B cell (primary cell): ENCODE measurements around the gene INSC. TPM values are rescaled to one million over a fixed set of nuclear protein-coding genes. Genes with fewer than 3 reads are reported as not detected.

Experiments
- ATAC-seq: fragments of 200-7000 bp; cut with Tn5 transposase; one replicate; pipeline ENCODE4 v1.10.0; 2021; ENCODE audit warnings: low read depth, mild to moderate bottlenecking, moderate number of reproducible peaks, moderate library complexity
- CTCF ChIA-PET: fragments of 350-600 bp; sonication (Branson Sonifier 250); formaldehyde crosslinking; loops from one replicate; lab custom pipeline; 2021; ENCODE audit warnings: antibody characterized with exemption, inconsistent platforms; lab: Charles Lee
- POLR2A ChIA-PET: fragments of 350-600 bp; sonication (Branson Sonifier 250); formaldehyde crosslinking; loops from one replicate; lab custom pipeline; 2021; ENCODE audit warnings: antibody characterized with exemption; lab: Charles Lee
- DNase-seq: peaks from one replicate; pipeline ENCODE4 v3.0.0; 2013
- H2AFZ ChIP-seq: 2 replicates; pipeline ENCODE4 v1.6.1; 2012; ENCODE audit warnings: mild to moderate bottlenecking, low read depth, low read length; ENCODE audit not compliant: insufficient read depth, poor library complexity, severe bottlenecking
- H3K27ac ChIP-seq, 2 donors: 1 replicate in 1 of 2; 2 replicates in 1 of 2; pipeline ENCODE4 v1.5.1; 2012 to 2013; ENCODE audit warnings: low read length in 2 of 2, mild to moderate bottlenecking in 2 of 2, moderate library complexity in 1 of 2
- H3K27me3 ChIP-seq, 4 experiments: fragments of 200-600 bp in 1 of 4; sonication (generic) in 1 of 4; replicated peaks in 1 of 4; 1 replicate in 2 of 4; 2 replicates in 2 of 4; pipeline versions ENCODE4 v1.6.1 to v1.7.0; 2013 to 2016; ENCODE audit warnings: low read length in 3 of 4, mild to moderate bottlenecking in 2 of 4, mixed read lengths in 1 of 4, moderate library complexity in 1 of 4; ENCODE audit not compliant: insufficient read depth in 4 of 4, control insufficient read depth in 3 of 4; ENCODE audit errors: control extremely low read depth in 1 of 4
- H3K36me3 ChIP-seq, 2 experiments: replicated peaks in 1 of 2; 1 replicate in 1 of 2; 2 replicates in 1 of 2; pipeline versions ENCODE4 v1.6.1 to v1.7.1; 2013; ENCODE audit warnings: low read length in 1 of 2; ENCODE audit not compliant: insufficient read depth in 2 of 2, control insufficient read depth in 1 of 2; ENCODE audit errors: control extremely low read depth in 1 of 2, extremely low read depth in 1 of 2
- H3K4me1 ChIP-seq, 2 donors: fragments of 200-600 bp in 1 of 2; sonication (generic) in 1 of 2; 1 replicate in 1 of 2; 2 replicates in 1 of 2; pipeline versions ENCODE4 v1.5.1 to v1.6.1; 2013 to 2017; ENCODE audit warnings: low read length in 2 of 2; ENCODE audit not compliant: control insufficient read depth in 2 of 2, insufficient read depth in 2 of 2
- H3K4me2 ChIP-seq: replicated peaks from 2 replicates; pipeline ENCODE3; 2012; ENCODE audit warnings: mild to moderate bottlenecking, low read depth, low read length; ENCODE audit not compliant: poor library complexity, severe bottlenecking
- H3K4me3 ChIP-seq, 5 experiments: fragments of 200-600 bp in 1 of 5; sonication (generic) in 1 of 5; 1 replicate in 3 of 5; 2 replicates in 2 of 5; pipeline versions ENCODE4 v1.5.1 to v1.7.0; 2011 to 2016; ENCODE audit warnings: low read length in 4 of 5, mild to moderate bottlenecking in 4 of 5, low read depth in 2 of 5, control low read depth in 1 of 5, moderate library complexity in 1 of 5; ENCODE audit not compliant: insufficient read depth in 1 of 5; ENCODE audit errors: control extremely low read depth in 1 of 5, extremely low read depth in 1 of 5
- H3K79me2 ChIP-seq: fragments of 200-600 bp; sonication (generic); one replicate; pipeline ENCODE4 v1.6.0; 2016; ENCODE audit warnings: low read length; ENCODE audit not compliant: control insufficient read depth, insufficient read depth
- H3K9ac ChIP-seq: fragments of 200-600 bp; sonication (generic); 2 replicates; pipeline ENCODE4 v1.6.1; 2017; ENCODE audit warnings: mild to moderate bottlenecking, low read length, moderate library complexity
- H3K9me3 ChIP-seq, 3 donors: one replicate each; pipeline versions ENCODE4 v1.6.1 to v1.7.1; 2013; ENCODE audit warnings: low read length in 2 of 3; ENCODE audit not compliant: control insufficient read depth in 2 of 3, insufficient read depth in 1 of 3; ENCODE audit errors: control extremely low read depth in 1 of 3
- H4K20me1 ChIP-seq: 2 replicates; pipeline ENCODE4 v1.6.0; 2012; ENCODE audit warnings: mild to moderate bottlenecking, low read length; ENCODE audit not compliant: insufficient read depth, control insufficient read depth, poor library complexity, severe bottlenecking
- H3K27ac Mint-ChIP-seq: one replicate; pipeline ENCODE4 v1.8.0; 2021; ENCODE audit warnings: mixed read lengths
- H3K27me3 Mint-ChIP-seq: one replicate; pipeline ENCODE4 v1.8.0; 2021; ENCODE audit warnings: mixed read lengths
- H3K4me1 Mint-ChIP-seq: one replicate; pipeline ENCODE4 v1.8.0; 2021; ENCODE audit warnings: mixed read lengths
- H3K4me3 Mint-ChIP-seq: one replicate; pipeline ENCODE4 v1.8.0; 2021; ENCODE audit warnings: mixed read lengths
- H3K9me3 Mint-ChIP-seq: one replicate; pipeline ENCODE4 v1.8.0; 2022; ENCODE audit warnings: mixed read lengths; ENCODE audit not compliant: insufficient read depth
- CTCF ChIP-seq: fragments of 200-600 bp; IDR thresholded peaks from one replicate; pipeline ENCODE4 v1.8.0; 2022; ENCODE audit warnings: antibody characterized with exemption, mild to moderate bottlenecking
- EZH2 ChIP-seq: IDR thresholded peaks from 2 replicates; pipeline ENCODE4 v1.6.1; 2012; ENCODE audit warnings: borderline replicate concordance, low read depth, mild to moderate bottlenecking, moderate library complexity, low read length; ENCODE audit not compliant: insufficient read depth, poor library complexity, severe bottlenecking
- WGBS: methylation state at CpG from one replicate; pipeline ENCODE4 v1.1.5; 2013; ENCODE audit warnings: missing lambda C conversion rate; ENCODE audit not compliant: insufficient coverage; 5-methylcytosine and 5-hydroxymethylcytosine counted together
- intact Hi-C: fragments of 100-400 bp; cut with micrococcal nuclease; formaldehyde crosslinking; loops from one replicate; pipeline ENCODE4 v1.10.0; 2022
- polyA plus RNA-seq: library from polyadenylated mRNA; depleted of rRNA; stranded (reverse); fragments of >200 nt; gene quantifications from 2 replicates; pipeline ENCODE4 v1.2.3, GENCODE V29; 2012
- total RNA-seq, 2 donors: library from RNA; stranded (reverse); fragments of 120-200 nt in 1 of 2; gene quantifications; 1 replicate in 1 of 2; 2 replicates in 1 of 2; pipeline versions ENCODE4 v1.2.3 to v1.2.4, GENCODE V29; 2013 to 2022

Gene INSC
- total and polyA plus RNA-seq, 2 donors (not counting 1 experiment from before 2014, with no cell fraction given), result 0.10 TPM; not detected in 1

- WGBS, result no CpG with 5 or more reads among the region's 1 CpG
- Mint-ChIP-seq H3K27ac (peak overlapping the region; percentile 43), H3K4me3 (no peak overlapping the region), H3K27me3 (peaks cover 32% of the 10 kb centered on the region), H3K4me1 (peaks cover 6% of the 10 kb centered on the region), H3K9me3 (no peaks in the 10 kb centered on the region)
- no peaks in the 10 kb centered on the region for H3K36me3 ChIP-seq
- no peak overlapping the region for H3K9ac ChIP-seq
- POLR2A ChIA-PET, result no interaction called here
- H3K4me3 ChIP-seq, result no peak overlapping the region
- ATAC-seq (no peak), DNase-seq (no peak)
- H3K4me1 ChIP-seq, result peaks cover 3 to 14% of the 10 kb centered on the region in 2 donors
- no peak for TF ChIP-seq EZH2
- H4K20me1 ChIP-seq, result no peaks in the 10 kb centered on the region
- no peaks in the 10 kb centered on the region for H3K79me2 ChIP-seq
- H2AFZ ChIP-seq, result no peak overlapping the region
- CTCF ChIA-PET, result interaction anchor here (0.6 to 2.4 kb wide), 7 partner anchors 9 to 232 kb away, joined by 3 to 22 read pairs (median 5); no protein-coding TSS in a partner anchor
- peaks cover 0 to 5% (median 1%) of the 10 kb centered on the region in 4 experiments for H3K27me3 ChIP-seq
- intact Hi-C loops, result no loop called here
- no peak overlapping the region for H3K4me2 ChIP-seq
- H3K27ac ChIP-seq, result no peak overlapping the region
- H3K9me3 ChIP-seq, result peaks cover 0 to 4% (median 1%) of the 10 kb centered on the region in 3 donors
These were observed 23.1 kb upstream of the INSC start for GRCh38 chr11:15091625-15092024.

GRCh38 chr11:15093432-15093831 is 21.3 kb upstream of the INSC start:
- Histone ChIP-seq H3K36me3 (no peaks in the 10 kb centered on the region), H2AFZ (no peak overlapping the region), H3K27ac (no peak overlapping the region), H3K9ac (no peak overlapping the region), H3K79me2 (no peaks in the 10 kb centered on the region), H3K27me3 (peaks cover 0 to 5% (median 1%) of the 10 kb centered on the region in 4 experiments), H4K20me1 (no peaks in the 10 kb centered on the region), H3K4me1 (peaks cover 3 to 14% of the 10 kb centered on the region in 2 donors), H3K9me3 (peaks cover 0 to 4% (median 1%) of the 10 kb centered on the region in 3 donors), H3K4me3 (no peak overlapping the region), H3K4me2 (no peak overlapping the region)
- no peak for ATAC-seq
- intact Hi-C loops, result no loop called here
- H3K27me3 Mint-ChIP-seq, result peaks cover 25% of the 10 kb centered on the region
- H3K4me3 Mint-ChIP-seq, result no peak overlapping the region
- no peak overlapping the region for H3K27ac Mint-ChIP-seq
- no peaks in the 10 kb centered on the region for H3K9me3 Mint-ChIP-seq
- no CpG with 5 or more reads among the region's 2 CpGs for WGBS
- ChIA-PET CTCF (interaction anchor here (1.2 to 1.7 kb wide), 3 partner anchors 10 to 116 kb away, joined by 3 to 5 read pairs (median 3); no protein-coding TSS in a partner anchor), POLR2A (no interaction called here)
- DNase-seq, result no peak
- no peak for TF ChIP-seq CTCF
- H3K4me1 Mint-ChIP-seq, result peaks cover 6% of the 10 kb centered on the region
